Esophagus squamous epithelium (tissue), 4 donors: ENCODE measurements around the gene SIRT6.

ENCODE experiments used
- POLR2A ChIP-seq, 4 donors: fragments of 450-650 bp; IDR thresholded peaks; one replicate each; pipeline ENCODE4 v1.6.1; 2017; ENCODE audit warnings: antibody characterized with exemption in 4 of 4, mild to moderate bottlenecking in 4 of 4, moderate library complexity in 3 of 4
- TF ChIP-seq, protein P1 (sequence below), 6 experiments: fragments of 450-650 bp in 4 of 6; fragments of 200-600 bp in 2 of 6; sonication (generic) in 2 of 6; IDR thresholded peaks; one replicate each; pipeline ENCODE4 v1.5.1; 2016 to 2019; ENCODE audit warnings: antibody characterized with exemption in 6 of 6, mild to moderate bottlenecking in 4 of 6, moderate library complexity in 4 of 6

DNA sequence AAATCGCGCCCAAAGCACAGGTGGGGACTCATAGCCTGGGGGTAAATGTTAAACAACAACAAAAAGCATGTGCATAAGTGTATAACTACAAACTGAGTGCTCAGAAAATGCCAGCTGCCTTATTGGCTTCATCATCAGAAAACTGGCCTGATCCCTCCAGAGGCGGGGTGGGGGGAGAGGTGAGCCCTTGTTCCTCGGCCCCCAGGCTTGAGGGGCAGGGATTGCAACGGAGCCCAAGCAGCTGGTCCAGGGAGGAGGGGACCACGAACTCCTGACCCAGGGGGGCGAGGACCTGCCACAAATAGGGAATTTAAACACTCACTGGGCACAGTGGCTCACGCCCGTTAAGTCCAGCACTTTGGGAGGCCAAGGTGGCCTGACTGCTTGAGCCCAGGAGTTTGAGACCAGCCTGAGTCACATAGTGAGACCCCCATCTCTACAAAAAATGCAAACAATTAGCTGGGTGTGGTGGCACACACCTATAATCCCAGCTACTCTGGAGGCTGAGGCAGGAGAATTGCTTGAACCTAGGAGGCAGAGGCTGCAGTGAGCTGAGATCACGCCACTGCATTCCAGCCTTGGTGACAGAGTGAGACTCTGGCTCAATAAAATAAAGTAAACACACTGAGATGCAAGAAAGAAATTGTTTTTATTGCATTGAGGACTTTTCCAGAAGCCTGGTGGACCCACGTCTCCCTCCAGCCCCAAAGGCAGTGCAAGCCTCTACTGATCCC, 8.7 kb downstream of the SIRT6 start:
- TF ChIP-seq, protein P1, sequence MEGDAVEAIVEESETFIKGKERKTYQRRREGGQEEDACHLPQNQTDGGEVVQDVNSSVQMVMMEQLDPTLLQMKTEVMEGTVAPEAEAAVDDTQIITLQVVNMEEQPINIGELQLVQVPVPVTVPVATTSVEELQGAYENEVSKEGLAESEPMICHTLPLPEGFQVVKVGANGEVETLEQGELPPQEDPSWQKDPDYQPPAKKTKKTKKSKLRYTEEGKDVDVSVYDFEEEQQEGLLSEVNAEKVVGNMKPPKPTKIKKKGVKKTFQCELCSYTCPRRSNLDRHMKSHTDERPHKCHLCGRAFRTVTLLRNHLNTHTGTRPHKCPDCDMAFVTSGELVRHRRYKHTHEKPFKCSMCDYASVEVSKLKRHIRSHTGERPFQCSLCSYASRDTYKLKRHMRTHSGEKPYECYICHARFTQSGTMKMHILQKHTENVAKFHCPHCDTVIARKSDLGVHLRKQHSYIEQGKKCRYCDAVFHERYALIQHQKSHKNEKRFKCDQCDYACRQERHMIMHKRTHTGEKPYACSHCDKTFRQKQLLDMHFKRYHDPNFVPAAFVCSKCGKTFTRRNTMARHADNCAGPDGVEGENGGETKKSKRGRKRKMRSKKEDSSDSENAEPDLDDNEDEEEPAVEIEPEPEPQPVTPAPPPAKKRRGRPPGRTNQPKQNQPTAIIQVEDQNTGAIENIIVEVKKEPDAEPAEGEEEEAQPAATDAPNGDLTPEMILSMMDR (IDR thresholded peaks at IDR 0.05) = no peak
- no peak for TF ChIP-seq POLR2A (IDR thresholded peaks at IDR 0.05)
